Neural cell (in vitro differentiated cells): ENCODE results near the gene SULF2. TPM values are rescaled to one million over a fixed set of nuclear protein-coding genes. Genes with fewer than 3 reads are reported as not detected.

Experiments
- H2AFZ ChIP-seq: fragments of 200-600, 300-800 bp; sonication (generic), shearing (Covaris generic); 2 replicates; pipeline ENCODE4 v1.6.0; 2014; ENCODE audit warnings: low read depth, mild to moderate bottlenecking, antibody characterized with exemption, low read length, moderate library complexity
- H3F3A ChIP-seq: fragments of 200-600 bp; shearing (Covaris generic); 2 replicates; pipeline ENCODE4 v1.6.1; 2016; ENCODE audit warnings: mild to moderate bottlenecking, moderate library complexity, mixed read lengths, antibody characterized with exemption, low read length; ENCODE audit not compliant: insufficient read depth, poor library complexity, severe bottlenecking
- H3K27ac ChIP-seq: fragments of 200-600, 300-800 bp; sonication (generic), shearing (Covaris generic); 2 replicates; pipeline ENCODE4 v1.5.1; 2014; ENCODE audit warnings: mild to moderate bottlenecking, low read length, moderate library complexity
- H3K27me3 ChIP-seq: fragments of 300-800, 200-600 bp; sonication (generic), shearing (Covaris generic); 2 replicates; pipeline ENCODE4 v1.6.0; 2014; ENCODE audit warnings: mild to moderate bottlenecking, low read depth, low read length, moderate library complexity; ENCODE audit not compliant: insufficient read depth
- H3K36me3 ChIP-seq: fragments of 300-800, 200-600 bp; sonication (generic), shearing (Covaris generic); 2 replicates; pipeline ENCODE4 v1.5.1; 2014; ENCODE audit warnings: mild to moderate bottlenecking, antibody characterized with exemption, low read length, moderate library complexity; ENCODE audit not compliant: insufficient read depth
- H3K4me2 ChIP-seq: fragments of 300-800, 200-600 bp; sonication (generic), shearing (Covaris generic); 2 replicates; pipeline ENCODE4 v1.6.0; 2014; ENCODE audit warnings: mild to moderate bottlenecking, low read length
- H3K4me3 ChIP-seq: fragments of 300-800, 200-600 bp; sonication (generic), shearing (Covaris generic); 2 replicates; pipeline ENCODE4 v1.5.1; 2014; ENCODE audit warnings: mild to moderate bottlenecking, low read length, moderate library complexity
- H3K79me2 ChIP-seq: fragments of 200-600 bp; shearing (Covaris generic); replicated peaks from 2 replicates; pipeline ENCODE4 v1.6.0; 2014; ENCODE audit warnings: mild to moderate bottlenecking, low read length, moderate library complexity; ENCODE audit not compliant: insufficient read depth
- H3K9ac ChIP-seq: fragments of 300-800, 200-600 bp; sonication (generic), shearing (Covaris generic); 2 replicates; pipeline ENCODE4 v1.6.1; 2016; ENCODE audit warnings: mild to moderate bottlenecking, low read length, mixed read lengths
- H3K9me2 ChIP-seq: fragments of 200-600 bp; shearing (Covaris generic); 2 replicates; pipeline ENCODE4 v1.6.1; 2016; ENCODE audit warnings: mild to moderate bottlenecking, low read length, mixed read lengths; ENCODE audit not compliant: insufficient read depth
- H3K9me3 ChIP-seq: fragments of 200-600, 300-800 bp; sonication (generic), shearing (Covaris generic); 2 replicates; pipeline ENCODE4 v1.6.1; 2016; ENCODE audit warnings: mild to moderate bottlenecking, mixed run types, low read length, moderate library complexity, mixed read lengths
- H4K20me1 ChIP-seq: fragments of 200-600 bp; shearing (Covaris generic); 2 replicates; pipeline ENCODE4 v1.6.1; 2016; ENCODE audit warnings: mild to moderate bottlenecking, mixed run types; ENCODE audit not compliant: insufficient read depth
- EP300 ChIP-seq: fragments of 450-650 bp; conservative IDR thresholded peaks from 2 replicates; pipeline ENCODE4 v1.6.1; 2014; ENCODE audit warnings: antibody characterized with exemption, mild to moderate bottlenecking, moderate library complexity; ENCODE audit not compliant: poor library complexity, severe bottlenecking
- EZH2 ChIP-seq: fragments of 200-600, 300-800 bp; shearing (Covaris generic), sonication (generic); IDR thresholded peaks from 2 replicates; pipeline ENCODE4 v1.6.1; 2014; ENCODE audit warnings: antibody characterized with exemption, low read length, borderline replicate concordance, mild to moderate bottlenecking; ENCODE audit not compliant: insufficient read depth, poor library complexity, severe bottlenecking
- MXI1 ChIP-seq: fragments of 450-650 bp; conservative IDR thresholded peaks from 2 replicates; pipeline ENCODE4 v1.6.1; 2014; ENCODE audit warnings: antibody characterized with exemption, mild to moderate bottlenecking; ENCODE audit not compliant: poor library complexity, severe bottlenecking
- POLR2AphosphoS5 ChIP-seq: IDR thresholded peaks from 2 replicates; pipeline ENCODE4 v1.6.1; 2012
- RAD21 ChIP-seq: fragments of 450-650 bp; conservative IDR thresholded peaks from 2 replicates; pipeline ENCODE4 v1.6.1; 2014; ENCODE audit warnings: antibody characterized with exemption, mild to moderate bottlenecking, moderate library complexity
- SMC3 ChIP-seq: fragments of 450-650 bp; conservative IDR thresholded peaks from 2 replicates; pipeline ENCODE4 v1.6.1; 2014; ENCODE audit warnings: antibody characterized with exemption, mild to moderate bottlenecking, moderate library complexity; ENCODE audit not compliant: poor library complexity
- TAF1 ChIP-seq: IDR thresholded peaks from 2 replicates; pipeline ENCODE4 v1.6.1; 2012; ENCODE audit warnings: low read depth
- polyA plus RNA-seq: library from polyadenylated mRNA; depleted of rRNA; stranded (reverse); fragments of >200 nt; gene quantifications from 2 replicates; pipeline ENCODE4 v1.2.3, GENCODE V29; 2014
- TF ChIP-seq, protein P1 (sequence below): fragments of 450-650 bp; IDR thresholded peaks from 2 replicates; pipeline ENCODE4 v1.5.1; 2014; ENCODE audit warnings: antibody characterized with exemption, mild to moderate bottlenecking, moderate library complexity; ENCODE audit not compliant: poor library complexity, severe bottlenecking
- TF ChIP-seq, protein P2 (sequence below): IDR thresholded peaks from 2 replicates; pipeline ENCODE4 v1.6.1; 2012; ENCODE audit warnings: borderline replicate concordance

The SULF2 gene
- polyA plus RNA-seq, 1 donor from 2014 or later, result 30.0 TPM

DNA sequence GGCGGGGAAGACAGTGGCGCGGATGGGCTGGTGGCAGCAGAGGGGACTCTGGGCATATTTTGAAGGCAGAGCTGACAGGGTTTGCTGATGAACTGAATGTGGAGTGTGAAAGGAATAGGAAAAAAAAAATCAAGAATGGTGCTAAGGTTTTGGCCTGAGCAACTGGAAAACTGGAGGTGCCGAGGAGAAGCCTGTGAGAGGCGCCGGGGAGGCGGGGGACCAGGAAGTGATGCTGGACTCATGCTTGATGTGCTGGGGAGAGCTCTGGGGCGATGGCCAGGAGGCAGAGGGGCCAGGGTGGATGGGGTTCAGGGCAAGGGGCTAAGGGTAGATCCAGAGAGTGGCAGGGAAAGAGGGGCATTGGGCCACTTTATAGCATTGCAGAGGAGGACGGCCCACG is 55.8 kb downstream of the SULF2 start:
- Histone ChIP-seq H3K9ac (no peak overlapping the region), H3K27ac (no peak overlapping the region), H3K27me3 (no peaks in the 10 kb centered on the region), H3F3A (no peaks in the 10 kb centered on the region), H3K79me2 (no peaks in the 10 kb centered on the region), H3K4me3 (no peak overlapping the region), H3K9me2 (no peaks in the 10 kb centered on the region), H3K9me3 (no peaks in the 10 kb centered on the region), H4K20me1 (no peaks in the 10 kb centered on the region), H3K4me2 (no peak overlapping the region), H2AFZ (no peak overlapping the region), H3K36me3 (no peaks in the 10 kb centered on the region)
- TF ChIP-seq TAF1 (no peak), EZH2 (no peak), POLR2AphosphoS5 (no peak), EP300 (no peak), MXI1 (no peak), SMC3 (no peak), RAD21 (no peak)
- TF ChIP-seq, protein P1, sequence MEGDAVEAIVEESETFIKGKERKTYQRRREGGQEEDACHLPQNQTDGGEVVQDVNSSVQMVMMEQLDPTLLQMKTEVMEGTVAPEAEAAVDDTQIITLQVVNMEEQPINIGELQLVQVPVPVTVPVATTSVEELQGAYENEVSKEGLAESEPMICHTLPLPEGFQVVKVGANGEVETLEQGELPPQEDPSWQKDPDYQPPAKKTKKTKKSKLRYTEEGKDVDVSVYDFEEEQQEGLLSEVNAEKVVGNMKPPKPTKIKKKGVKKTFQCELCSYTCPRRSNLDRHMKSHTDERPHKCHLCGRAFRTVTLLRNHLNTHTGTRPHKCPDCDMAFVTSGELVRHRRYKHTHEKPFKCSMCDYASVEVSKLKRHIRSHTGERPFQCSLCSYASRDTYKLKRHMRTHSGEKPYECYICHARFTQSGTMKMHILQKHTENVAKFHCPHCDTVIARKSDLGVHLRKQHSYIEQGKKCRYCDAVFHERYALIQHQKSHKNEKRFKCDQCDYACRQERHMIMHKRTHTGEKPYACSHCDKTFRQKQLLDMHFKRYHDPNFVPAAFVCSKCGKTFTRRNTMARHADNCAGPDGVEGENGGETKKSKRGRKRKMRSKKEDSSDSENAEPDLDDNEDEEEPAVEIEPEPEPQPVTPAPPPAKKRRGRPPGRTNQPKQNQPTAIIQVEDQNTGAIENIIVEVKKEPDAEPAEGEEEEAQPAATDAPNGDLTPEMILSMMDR, result no peak
- TF ChIP-seq, protein P2, sequence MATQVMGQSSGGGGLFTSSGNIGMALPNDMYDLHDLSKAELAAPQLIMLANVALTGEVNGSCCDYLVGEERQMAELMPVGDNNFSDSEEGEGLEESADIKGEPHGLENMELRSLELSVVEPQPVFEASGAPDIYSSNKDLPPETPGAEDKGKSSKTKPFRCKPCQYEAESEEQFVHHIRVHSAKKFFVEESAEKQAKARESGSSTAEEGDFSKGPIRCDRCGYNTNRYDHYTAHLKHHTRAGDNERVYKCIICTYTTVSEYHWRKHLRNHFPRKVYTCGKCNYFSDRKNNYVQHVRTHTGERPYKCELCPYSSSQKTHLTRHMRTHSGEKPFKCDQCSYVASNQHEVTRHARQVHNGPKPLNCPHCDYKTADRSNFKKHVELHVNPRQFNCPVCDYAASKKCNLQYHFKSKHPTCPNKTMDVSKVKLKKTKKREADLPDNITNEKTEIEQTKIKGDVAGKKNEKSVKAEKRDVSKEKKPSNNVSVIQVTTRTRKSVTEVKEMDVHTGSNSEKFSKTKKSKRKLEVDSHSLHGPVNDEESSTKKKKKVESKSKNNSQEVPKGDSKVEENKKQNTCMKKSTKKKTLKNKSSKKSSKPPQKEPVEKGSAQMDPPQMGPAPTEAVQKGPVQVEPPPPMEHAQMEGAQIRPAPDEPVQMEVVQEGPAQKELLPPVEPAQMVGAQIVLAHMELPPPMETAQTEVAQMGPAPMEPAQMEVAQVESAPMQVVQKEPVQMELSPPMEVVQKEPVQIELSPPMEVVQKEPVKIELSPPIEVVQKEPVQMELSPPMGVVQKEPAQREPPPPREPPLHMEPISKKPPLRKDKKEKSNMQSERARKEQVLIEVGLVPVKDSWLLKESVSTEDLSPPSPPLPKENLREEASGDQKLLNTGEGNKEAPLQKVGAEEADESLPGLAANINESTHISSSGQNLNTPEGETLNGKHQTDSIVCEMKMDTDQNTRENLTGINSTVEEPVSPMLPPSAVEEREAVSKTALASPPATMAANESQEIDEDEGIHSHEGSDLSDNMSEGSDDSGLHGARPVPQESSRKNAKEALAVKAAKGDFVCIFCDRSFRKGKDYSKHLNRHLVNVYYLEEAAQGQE, result no peak

DNA sequence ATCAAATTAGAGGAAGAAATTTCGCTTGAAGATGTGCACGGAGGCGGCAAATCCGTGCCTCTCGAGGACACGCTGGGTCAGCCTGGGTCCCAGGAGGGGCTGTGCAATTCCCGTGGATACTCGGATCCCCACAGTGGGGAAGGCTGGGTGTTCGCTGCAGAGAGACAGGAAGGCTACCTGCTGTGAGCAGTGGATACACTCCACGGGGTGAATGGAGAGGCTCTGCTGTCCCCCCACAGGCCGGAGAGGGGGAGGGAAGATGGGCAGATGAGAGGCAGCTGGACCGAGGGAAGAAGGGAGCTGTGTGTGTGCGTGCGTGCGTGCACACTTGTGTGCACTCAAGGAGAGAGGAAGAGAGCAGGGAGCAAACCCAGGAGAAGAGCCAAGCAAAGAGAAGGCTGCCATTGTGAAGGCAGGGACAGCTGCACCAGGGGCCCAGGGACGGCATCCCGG is 57.3 kb downstream of the SULF2 start:
- Histone ChIP-seq H3K4me3 (no peak overlapping the region), H3K79me2 (no peaks in the 10 kb centered on the region)

More for the DNA sequence above, 57.3 kb downstream of the SULF2 start:
- Histone ChIP-seq H2AFZ (no peak overlapping the region), H4K20me1 (no peaks in the 10 kb centered on the region), H3K27me3 (no peaks in the 10 kb centered on the region), H3K4me2 (no peak overlapping the region), H3K9me2 (no peaks in the 10 kb centered on the region), H3F3A (no peaks in the 10 kb centered on the region), H3K36me3 (no peaks in the 10 kb centered on the region), H3K27ac (no peak overlapping the region), H3K9ac (no peak overlapping the region), H3K9me3 (no peaks in the 10 kb centered on the region)
- TF ChIP-seq MXI1 (no peak), EZH2 (no peak), RAD21 (no peak), POLR2AphosphoS5 (no peak)
